PFSK-1 (cell line): ENCODE results near the gene SLC39A9.

Experiments used
- FOXP2 ChIP-seq: optimal IDR thresholded peaks from 2 replicates; pipeline ENCODE3; 2011; ENCODE audit warnings: borderline replicate concordance, control low read depth, inconsistent platforms; ENCODE audit not compliant: insufficient read depth; ENCODE audit errors: extremely low read length, extremely low read depth
- POLR2AphosphoS5 ChIP-seq: IDR thresholded peaks from 2 replicates; pipeline ENCODE4 v1.6.1; 2012; ENCODE audit warnings: low read depth, mild to moderate bottlenecking, control low read depth, low read length, moderate library complexity
- SIN3A ChIP-seq: IDR thresholded peaks from 2 replicates; pipeline ENCODE4 v1.6.1; 2012; ENCODE audit warnings: mild to moderate bottlenecking, low read length, moderate library complexity, borderline replicate concordance; ENCODE audit not compliant: insufficient read depth
- TAF1 ChIP-seq: IDR thresholded peaks from 2 replicates; pipeline ENCODE4 v1.6.1; 2012; ENCODE audit warnings: low read length, control low read depth, borderline replicate concordance; ENCODE audit not compliant: insufficient read depth
- TF ChIP-seq, protein P1 (sequence below), 2 experiments: IDR thresholded peaks; 2 replicates each; pipeline versions ENCODE4 v1.6.1 to v1.8.0; 2011 to 2012; ENCODE audit warnings: low read depth in 2 of 2, low read length in 2 of 2, control low read depth in 1 of 2, inconsistent platforms in 1 of 2, mild to moderate bottlenecking in 1 of 2, moderate library complexity in 1 of 2; ENCODE audit not compliant: insufficient read depth in 1 of 2

DNA sequence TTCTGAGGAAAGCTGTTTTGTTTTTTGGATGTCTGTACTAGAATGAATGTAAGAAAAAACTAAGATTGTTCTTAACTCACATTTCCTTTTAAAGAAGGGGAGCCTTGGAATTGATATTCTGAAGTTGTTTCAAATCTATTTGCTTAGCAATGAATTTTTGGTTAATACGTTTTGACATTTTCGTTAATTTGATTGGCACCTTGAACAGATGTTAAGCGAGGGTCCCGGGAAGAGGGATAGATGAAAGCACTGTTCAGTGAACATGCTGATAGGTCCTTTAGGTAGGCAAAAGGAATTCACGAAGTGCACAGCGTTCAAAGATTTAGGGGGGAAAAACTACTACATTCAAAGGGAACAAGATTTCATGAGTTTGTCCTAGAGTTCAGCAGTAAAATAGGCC lies 1.7 kb downstream of the SLC39A9 start:
- TF ChIP-seq POLR2AphosphoS5 = no peak
- TF ChIP-seq FOXP2 = no peak
- TF ChIP-seq TAF1 = no peak
- TF ChIP-seq, protein P1, sequence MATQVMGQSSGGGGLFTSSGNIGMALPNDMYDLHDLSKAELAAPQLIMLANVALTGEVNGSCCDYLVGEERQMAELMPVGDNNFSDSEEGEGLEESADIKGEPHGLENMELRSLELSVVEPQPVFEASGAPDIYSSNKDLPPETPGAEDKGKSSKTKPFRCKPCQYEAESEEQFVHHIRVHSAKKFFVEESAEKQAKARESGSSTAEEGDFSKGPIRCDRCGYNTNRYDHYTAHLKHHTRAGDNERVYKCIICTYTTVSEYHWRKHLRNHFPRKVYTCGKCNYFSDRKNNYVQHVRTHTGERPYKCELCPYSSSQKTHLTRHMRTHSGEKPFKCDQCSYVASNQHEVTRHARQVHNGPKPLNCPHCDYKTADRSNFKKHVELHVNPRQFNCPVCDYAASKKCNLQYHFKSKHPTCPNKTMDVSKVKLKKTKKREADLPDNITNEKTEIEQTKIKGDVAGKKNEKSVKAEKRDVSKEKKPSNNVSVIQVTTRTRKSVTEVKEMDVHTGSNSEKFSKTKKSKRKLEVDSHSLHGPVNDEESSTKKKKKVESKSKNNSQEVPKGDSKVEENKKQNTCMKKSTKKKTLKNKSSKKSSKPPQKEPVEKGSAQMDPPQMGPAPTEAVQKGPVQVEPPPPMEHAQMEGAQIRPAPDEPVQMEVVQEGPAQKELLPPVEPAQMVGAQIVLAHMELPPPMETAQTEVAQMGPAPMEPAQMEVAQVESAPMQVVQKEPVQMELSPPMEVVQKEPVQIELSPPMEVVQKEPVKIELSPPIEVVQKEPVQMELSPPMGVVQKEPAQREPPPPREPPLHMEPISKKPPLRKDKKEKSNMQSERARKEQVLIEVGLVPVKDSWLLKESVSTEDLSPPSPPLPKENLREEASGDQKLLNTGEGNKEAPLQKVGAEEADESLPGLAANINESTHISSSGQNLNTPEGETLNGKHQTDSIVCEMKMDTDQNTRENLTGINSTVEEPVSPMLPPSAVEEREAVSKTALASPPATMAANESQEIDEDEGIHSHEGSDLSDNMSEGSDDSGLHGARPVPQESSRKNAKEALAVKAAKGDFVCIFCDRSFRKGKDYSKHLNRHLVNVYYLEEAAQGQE (IDR thresholded peaks at IDR 0.05; ENCODE audit: insufficient read depth in 1 of 2, low read depth in 2 of 2, low read length in 2 of 2) = no peak
- no peak for TF ChIP-seq SIN3A
